Activated T-cell treated with anti-CD3 and anti-CD28 coated beads, Interleukin-2, amount 50 U/mL, for 1 hour (primary cell): ENCODE data around the gene SPACA7.

Experiments used
- DNase-seq: peaks from one replicate; pipeline ENCODE4 v3.0.0-alpha.2; 2020

The SPACA7 gene

DNA sequence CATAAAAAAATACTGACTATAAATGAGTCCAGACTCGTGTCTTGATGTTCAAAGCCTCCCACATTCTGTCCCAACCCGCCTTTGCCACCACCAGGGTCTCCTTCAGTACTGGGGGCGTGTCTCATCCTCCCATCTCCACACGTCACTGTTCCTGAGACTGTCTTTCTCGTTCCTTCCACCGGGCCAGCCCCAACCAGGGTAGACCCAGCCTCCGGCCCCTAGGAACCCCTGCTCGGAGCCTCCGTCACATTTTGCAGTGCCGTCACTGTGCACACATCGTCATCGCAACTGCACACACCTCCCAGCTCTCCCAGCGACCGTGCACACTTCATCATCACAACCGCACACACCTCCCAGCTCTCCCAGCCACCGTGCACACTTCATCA is 73.4 kb downstream of the SPACA7 start:
- DNase-seq, result no peak

DNA sequence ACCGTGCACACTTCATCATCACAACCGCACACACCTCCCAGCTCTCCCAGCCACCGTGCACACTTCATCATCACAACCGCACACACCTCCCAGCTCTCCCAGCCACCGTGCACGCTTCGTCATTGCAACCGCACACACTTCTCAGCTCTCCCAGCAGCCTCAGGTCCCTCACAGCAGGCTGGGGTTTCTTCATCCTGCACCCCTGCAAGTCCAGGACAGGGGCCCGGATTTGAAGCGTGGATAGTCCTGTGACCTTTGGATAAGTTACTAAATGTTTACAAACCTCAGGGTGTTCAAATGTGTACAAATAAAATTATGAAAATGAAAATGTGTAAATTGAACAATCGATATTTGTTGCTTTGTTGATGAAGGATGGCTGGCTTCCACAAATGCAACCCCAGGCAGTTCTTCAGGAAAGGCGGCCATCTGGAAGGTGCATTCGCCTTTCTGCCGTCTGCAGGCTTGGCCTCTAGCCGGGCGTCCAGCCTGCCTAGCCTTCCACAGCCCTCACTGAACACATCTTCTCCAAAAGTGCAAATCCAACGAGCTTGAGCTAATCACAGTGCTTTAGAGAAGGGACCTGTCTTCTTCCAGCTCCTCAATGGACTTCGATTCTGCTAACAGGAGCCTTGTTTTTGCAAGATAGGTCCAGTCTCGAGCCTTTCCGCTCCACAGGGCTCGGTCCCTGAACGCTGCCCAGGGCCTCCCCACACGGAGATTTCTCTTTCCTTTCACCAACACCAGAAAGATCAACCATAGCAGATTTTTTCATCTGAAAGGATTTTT is 74.2 kb downstream of the SPACA7 start:
- DNase-seq, result no peak

DNA sequence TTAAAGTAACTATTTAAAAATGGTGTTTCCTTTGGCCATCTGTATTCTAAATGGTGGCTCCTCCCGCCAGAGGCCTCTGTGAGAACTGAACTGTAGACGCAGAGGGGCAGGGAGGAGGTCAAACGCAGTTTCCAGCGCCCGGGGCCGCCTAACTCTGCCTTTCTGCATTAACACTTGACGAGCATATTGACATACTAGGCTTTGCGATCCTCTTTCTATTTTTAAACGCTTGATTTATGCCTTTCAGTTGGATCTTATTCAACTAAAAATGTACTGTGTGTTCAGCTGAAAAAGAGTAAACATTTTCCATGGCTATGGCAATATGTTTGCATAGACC is 74.7 kb downstream of the SPACA7 start:
- no peak for DNase-seq

DNA sequence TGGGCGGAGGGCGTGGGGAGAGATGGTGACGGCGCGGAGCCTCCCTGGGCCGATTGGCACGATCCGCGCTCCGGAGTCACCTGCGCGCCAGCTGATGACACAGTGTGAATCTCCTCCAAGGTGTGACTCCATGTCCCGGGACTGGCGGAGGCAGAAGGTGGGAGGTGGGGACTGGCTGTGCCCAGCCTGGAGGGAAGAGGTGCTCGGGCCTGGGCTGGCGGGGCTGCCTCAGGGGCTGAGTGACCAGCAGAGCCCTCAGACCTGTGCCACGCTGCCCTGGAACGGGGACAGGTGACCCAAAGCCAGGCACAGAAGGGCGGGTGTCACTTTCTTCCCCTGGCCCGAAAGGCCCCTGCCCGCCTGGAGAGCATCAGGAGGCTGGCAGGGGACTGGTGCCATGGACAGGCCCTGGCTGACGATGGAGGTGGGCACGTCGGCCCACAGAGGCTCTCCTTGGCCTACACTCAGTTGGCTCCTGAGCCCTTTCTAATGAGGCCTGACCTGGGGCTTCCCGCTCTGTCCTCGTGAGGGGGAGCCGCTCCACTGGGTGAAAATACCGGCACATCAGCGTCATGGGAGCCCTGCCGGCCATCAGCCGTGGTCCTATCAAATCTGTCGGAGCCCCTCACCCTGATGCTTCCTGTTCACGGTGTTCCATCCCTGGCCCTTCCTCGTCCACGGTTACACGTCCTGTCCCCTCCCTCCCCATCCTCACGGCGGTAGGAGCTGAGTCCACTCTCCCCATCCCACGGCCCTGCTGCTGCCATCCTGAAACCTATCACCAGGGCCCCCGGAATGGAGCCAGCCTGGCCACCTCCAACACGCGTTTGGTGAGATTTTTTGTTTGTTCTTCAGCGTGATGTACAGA is 75.6 kb downstream of the SPACA7 start:
- peak; percentile 11 for DNase-seq

DNA sequence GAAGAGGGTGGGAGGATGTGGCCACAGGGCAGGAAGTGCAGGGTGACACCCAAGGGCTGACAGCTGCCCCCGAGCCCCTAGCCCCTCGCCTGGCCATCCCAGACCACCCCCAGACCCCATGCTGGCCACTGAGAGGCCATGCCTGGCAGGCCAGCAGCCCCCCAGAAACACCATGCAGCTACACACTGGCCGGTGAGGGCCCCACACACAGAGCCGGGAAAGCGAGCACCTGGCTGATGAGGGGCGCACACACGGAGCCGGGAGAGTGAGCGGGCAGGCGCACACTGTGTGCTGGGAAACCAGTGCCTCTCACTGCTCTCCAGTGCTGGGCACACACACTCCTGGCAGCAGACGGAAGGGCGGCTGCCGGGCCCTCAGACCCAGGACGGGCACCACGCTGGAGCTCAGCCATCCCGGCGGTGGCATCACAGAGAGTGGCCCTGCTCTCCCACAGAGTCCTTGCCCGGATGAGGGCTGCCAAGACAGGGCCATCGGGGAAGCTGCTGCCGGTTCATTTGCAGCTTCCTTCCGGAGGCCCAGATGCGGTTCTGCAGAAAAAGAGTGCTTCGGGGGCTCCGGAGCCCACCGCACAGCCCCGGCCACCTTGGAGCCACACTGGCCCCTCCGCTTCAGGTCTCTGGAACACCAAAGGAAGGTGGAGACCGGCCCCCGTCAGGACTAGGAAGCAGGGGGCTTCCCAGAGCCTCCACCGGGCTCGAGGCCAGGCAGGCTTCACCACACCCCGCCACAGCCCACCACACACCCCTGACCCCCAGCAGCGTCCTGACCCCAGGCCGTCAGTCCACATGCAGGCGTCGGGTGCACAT is 76.4 kb downstream of the SPACA7 start:
- no peak for DNase-seq

DNA sequence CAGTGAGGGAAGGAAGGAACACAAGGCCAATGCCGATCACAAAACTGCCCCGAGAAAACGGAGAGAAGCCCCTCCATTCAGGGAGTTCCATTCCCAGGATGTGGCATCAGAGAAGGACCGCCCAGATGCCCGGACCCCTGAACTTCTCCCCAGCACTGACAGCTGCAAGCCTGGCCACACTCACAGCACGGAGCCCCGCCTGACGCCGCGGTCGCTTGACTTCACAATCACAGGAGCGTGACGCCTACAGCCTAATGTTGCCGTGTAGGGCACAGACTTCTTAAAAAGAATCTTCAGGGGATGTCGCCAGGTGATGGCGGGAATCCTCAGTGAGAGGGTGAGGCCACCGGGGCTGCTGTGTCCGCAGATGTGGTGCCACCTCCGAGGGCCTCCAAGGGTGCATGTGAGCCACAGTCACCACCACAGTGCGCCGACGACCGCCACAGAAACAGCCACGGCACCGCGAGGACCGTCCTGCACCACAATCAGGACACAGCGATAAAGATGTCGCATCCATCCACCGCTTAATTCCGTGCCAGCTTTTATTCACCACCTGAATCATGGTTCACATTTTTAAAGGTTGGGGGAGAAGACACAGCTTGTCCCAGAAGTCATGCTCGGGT is 77.2 kb downstream of the SPACA7 start:
- DNase-seq, result no peak

DNA sequence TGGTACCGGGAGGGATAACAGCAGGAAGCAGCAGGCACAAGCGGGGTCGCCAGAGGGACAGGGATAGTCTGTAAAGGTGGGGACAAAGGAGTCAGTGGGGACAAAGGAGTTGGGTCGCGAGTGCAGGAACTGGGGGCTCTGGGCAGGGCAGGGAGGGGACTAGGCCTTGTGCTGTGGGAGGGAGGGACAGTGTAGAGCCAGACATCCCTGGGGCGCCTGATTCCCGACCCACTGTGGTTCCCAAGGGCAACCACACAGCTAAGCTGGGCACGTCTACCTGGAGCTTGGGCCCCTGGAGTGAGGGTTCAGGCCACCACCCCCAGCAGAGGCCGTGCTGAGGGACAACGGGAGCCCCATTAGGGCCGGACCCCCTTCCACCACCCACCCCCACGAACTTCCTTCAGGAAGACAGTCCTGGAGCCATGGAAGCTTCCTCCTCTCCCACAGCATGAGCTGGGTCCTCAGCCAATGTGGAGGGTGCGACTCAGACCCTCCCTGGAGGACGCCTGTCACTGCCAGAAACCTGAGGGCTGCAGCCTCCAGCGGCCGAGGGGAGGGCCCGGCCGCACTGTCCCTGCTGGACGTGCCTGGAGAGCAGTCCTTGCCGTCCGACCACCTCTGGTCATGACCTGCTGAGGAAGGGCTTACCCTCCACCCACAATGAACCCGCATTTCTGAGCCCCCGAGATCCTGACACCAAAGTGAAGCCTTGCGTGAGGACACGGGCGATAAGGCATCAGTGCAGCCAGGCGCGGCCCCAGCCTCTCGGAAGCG is 77.9 kb downstream of the SPACA7 start:
- no peak for DNase-seq

DNA sequence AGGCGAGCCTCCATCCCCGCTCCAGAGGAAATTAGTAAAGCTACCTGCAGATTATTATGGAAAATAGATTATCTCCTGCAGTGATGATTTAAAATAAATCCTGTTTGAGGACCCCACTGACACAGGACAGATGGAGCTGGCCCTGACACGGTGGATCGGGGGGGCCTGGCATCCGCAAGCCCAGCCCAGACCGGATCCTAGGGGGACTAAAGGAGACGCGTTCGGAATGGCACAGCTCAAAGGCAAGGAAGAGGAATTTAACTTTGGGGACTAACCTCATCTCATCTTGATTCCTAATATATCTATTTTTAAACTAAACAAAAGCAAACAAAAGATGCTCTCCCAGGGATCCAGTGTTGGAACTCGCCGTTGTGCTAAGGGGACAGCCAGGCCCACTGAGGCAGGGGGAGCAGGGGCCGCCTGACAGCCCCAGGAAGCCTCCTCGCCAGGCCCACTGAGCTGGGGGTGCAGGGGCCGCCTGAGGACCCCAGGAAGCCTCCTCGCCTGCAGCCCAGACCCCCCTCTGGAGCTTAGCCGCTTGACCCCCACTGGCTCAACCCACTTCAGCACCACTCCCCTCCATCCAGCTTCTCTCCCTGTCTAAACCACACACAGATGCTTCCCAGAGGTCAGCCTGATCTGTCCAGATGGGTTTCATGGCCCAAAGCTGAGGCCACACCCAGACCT is 78.6 kb downstream of the SPACA7 start:
- no peak for DNase-seq

DNA sequence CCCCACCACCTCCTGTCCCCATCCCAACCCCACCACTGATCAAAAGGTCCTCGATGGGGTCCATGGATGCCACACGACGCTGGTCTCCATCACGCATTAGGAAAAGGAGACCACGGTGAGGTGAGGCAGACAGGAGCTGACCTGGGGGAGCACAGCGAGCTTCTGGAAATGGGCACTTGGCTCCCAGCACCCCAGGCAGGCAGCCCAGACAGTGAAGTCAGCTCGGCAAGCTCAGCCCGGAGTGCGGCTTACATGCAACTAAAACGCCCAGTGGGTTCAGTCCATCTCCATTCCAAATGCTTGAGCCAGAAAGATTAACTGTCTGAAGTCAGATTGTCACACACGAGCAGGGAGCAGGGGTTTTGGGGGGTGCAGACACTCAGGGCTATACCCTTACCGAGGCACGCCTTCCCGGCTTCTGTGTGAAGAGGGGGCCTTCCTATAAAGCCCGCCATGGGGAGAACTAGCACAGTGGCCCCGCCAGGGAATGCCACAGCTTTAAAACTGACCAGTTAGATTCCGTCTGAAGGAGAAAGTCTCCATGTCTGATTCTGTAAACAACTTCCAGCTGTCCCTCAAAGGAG is 79.4 kb downstream of the SPACA7 start:
- no peak for DNase-seq

DNA sequence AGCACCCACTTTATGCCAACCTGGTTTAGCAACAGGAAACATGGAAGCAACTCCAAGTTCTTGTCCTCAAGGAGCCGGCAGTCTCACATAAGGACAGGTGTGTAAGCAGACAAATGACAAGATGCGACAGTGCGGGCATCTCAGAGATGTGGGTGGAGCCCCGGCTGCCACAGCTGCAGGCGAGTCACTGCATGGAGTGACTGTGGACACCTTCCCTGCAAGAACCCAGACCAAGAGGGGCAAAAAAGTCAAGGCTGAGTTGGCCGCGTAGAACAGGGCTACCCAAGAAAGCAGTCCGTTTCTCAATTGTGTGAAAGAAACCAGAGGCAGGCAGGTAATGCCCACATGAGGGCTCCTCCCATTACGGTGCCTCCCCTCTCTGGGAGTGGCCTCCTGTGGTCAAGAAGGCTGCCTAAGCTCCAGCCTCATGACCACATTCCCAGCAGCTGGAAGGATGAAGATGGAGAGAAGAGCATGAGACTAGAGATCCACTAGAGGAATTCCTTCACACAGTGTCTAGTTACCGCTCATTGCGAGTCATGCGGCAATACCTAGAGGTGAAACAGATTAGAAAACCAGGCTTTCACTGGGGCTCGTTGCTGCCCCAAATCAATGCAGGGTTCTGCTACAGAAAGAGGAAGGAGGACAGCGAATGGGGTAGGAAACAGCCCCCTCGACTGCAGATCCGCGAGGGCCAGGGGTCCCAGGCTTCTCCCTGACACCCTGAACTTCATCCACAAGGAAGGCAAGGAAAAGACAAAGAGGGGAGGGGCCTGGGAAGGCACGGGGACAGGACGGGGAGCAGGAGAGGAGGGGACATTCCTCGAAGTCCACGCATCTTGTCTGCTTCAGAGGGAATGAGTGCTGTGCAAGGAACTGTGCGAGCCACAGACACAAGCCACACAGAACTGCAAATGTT is 80.2 kb downstream of the SPACA7 start:
- DNase-seq, result no peak

DNA sequence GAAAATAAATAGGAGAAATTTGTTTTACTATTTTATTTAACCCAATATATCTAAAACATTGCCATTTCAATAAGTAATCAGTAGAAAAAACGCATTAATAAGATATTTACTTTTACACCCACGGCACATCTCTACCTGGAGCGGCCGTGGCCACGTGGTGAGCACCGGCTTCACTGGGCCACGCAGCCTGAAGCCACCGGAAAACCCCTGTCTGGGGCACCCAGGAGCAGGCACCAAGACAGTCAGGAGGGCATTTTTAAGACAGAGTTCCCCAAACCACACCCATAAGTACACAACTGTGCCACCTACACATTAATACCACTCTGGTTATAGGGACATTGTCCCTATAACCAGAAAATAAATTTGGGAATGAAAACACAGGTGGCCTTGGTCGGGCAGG is 80.9 kb downstream of the SPACA7 start:
- DNase-seq, result no peak

DNA sequence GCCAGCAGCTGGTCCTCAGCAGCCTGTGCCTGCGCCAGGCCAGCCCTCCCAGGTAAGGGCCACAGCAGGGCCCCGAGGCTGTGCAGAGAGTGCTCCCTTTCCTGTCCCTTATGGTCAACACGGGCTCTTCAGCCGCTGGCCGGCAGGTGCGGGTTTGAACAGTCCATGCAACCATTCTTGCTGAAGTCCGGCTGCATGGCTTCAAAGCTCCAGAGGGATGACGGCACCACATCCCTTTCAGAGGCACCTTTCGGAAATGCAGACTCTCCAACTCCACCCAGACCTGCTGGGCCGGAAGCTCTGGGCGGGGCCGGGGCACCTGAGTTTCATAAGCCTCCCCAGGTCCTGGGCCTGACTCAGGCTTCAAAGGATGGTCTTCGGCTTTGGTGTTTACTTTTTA is 81.3 kb downstream of the SPACA7 start:
- no peak for DNase-seq

DNA sequence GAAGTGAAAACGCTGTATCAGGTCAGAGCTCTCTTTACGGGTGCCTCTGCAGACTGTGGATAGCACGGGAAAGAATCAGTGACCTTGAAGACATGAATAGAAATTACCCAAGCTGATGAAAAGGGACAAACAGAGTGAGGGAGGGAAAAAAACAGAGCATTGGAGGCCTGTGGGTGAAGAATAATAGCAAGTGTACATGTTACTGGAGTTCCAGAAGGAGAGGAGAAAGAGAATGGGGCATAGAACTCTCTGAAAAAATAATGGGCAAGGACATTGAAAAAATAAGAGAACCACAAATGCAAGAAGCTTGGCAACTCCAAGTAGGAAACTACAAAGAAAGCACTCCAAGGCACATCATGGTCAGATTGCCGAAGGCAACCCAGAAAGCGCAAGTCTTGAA is 86.3 kb downstream of the SPACA7 start:
- DNase-seq, result no peak

DNA sequence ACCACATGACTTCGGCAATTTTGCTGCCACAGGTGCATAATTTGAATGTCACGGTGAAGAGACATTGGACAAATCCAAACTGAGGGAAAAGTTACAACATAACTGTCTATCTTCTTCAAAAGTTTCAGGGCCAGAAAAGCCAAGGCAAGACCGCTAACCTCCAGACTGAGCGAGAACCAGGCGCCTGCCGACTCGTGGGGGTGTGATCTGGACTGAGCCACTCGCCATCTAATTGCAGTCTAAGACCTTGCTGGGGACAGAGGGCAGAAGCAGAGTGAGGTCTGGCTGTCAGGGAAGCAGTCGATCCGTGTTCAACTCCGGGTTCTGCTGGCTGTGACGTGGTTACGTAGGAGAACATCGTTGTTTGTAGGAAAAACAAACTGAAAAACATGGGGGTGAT is 88.6 kb downstream of the SPACA7 start:
- DNase-seq, result no peak

DNA sequence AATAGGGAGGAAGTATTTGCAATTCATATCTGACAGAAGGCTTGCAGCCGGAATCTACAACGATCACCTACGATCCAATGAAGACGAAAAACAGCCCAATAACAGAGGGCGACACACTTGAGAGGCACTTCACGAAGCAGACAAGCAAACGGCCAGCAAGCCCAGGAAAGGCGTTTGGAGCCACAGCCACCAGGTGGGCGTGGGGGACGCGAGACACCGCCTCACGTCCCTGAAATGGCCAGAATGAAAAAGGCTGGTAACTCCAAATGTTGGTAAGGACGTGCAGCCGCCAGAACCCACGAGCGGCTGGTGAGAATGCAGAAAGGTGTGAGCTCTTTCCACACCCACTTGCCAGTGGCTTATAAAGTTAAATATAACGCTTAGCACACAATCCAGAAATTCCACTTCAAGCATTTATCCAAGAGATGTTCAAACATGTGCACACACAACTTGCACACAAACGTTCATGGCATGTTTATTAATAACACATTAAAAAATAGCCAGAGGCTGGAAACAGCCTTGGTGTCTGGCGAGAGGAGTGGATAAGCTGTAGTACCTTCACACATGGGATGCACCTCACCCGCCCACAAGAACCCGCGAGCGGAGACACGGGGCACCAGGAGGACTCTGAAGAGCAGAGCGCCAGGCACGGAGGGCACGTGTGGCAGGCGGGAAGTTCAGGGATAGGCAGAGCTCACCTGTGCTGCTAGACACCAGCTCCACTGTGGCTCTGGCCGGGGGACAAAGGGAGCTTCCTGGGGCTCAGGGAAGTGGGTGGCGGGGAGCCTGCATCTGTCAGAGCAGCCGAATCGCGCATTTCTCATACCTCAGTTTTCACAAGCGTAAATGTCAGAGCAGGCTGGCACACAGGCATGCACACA is 89.3 kb downstream of the SPACA7 start:
- no peak for DNase-seq

DNA sequence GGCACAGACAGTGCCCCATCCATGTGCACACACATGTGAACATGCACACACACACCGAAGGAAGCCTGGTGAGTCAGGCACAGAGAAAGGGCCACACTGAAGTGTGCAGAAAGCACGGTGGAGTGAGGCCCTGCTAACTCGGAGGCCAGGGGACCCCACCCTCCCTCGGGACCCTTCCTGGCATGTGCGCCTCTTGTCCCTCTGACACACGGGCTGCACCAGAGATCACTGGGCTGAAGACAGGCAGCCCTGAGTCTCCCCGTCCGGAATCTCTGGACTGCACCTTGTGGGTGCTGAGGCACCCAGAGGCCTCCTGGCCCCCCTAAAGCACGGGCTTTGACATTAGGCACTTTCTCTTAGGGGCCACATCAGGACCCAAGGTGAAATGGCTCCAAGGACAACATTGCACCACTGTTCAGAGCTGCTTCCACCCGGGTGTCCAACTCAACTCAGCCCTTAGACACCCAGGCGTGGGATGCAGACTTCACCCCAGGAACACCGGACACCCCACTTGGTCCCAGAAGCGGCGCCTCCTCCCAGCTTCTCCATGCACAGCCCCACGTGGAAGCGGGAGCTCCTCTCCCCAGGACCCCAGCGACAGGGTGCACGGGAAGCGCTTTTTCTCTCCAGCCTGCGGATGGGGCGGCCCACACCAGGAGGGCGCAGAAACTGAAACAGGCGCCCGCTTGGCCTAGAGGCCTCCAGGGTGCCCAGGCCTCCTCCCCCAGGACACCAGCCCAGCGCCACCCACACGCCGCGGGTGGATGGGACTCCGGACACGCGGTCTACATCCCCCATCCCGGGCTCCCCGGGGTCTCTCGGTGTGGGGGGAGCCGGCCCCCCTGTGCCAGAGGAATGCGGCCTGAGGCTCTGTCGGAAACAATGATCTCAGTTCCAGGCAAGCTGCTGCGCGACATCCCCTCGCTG is 90.2 kb downstream of the SPACA7 start:
- no peak for DNase-seq

DNA sequence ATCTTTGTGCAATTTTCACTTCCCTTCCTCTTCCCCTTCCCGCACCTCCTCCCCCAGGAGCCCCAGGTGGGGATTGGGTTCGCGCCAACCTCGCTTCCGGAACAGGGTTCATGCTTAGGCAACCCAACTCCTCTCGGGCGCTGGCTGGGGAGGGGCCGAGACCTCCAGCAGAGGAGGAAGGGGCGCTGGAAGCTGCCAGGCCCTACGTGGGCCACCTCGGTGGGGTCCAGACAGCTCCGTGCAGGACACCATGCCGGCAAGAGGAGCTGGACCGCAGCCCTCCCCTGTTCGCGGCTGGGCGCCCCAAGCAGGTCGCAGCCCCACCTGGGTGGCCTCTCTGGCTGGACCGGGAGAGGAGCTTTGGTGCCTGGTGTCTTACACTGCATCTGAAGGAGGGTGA is 91.1 kb downstream of the SPACA7 start:
- no peak for DNase-seq

DNA sequence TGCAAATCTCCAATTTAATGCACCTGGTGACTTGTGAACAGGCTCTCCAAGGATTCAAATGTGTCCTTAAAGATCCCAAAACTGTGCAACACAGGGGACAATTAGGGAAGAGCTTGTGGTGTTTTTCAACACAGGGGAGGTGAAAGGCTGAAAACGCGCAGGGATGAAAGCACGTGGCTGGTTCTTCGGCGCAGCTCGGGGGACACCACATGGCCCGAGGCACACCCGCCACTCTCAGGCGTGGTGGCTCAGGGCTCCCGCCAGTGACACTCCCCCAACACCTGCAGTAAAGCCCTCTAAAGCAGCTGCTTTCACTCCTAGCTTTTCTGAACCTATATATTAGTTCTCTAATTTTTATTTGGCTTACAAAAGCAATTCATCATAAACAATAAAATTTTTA is 91.9 kb downstream of the SPACA7 start:
- no peak for DNase-seq
